LNCaP clone FGC (cell line): Measurements from ENCODE around the gene MFSD6.
A peak's percentile ranks its signal among the peaks of the same experiment; 100 is the strongest.

Experiments
- DNase-seq: peaks from one replicate; pipeline ENCODE4 v3.0.0-alpha.2; 2011; ENCODE audit warnings: low read depth
- H3K4me3 ChIP-seq: 2 replicates; pipeline ENCODE4 v1.5.1; 2011; ENCODE audit warnings: mild to moderate bottlenecking, low read depth, low read length, control low read depth
- TF ChIP-seq, protein P1 (sequence below): IDR thresholded peaks from 2 replicates; pipeline ENCODE4 v1.5.1; 2012; ENCODE audit warnings: mild to moderate bottlenecking; ENCODE audit not compliant: control insufficient read depth, insufficient read depth; ENCODE audit errors: extremely low read depth

Gene MFSD6

DNA sequence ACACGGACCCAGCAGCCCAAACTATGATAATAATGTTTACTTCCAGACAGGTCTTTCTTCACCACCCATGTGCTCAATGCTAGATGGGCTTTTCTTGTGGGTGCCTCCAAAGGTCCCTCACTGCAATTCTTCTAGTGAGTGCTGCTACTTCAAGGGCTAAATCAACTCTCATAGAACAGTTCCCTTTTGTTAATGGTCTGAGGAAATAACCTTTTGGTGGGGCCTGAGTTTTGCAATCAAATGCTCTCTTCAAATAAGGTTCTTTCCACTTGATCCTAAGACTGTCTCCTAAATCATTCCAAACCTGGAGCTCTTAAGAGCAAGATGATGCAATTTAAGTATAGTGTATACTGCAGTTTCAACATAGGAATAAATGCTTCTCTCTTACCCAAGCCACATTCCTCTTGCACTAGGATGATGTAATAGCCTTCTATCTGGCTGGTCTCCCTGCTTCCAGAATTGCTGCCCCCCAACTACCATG, 120.4 kb downstream of the MFSD6 start:
- H3K4me3 ChIP-seq, result no peak overlapping the region
- TF ChIP-seq, protein P1, sequence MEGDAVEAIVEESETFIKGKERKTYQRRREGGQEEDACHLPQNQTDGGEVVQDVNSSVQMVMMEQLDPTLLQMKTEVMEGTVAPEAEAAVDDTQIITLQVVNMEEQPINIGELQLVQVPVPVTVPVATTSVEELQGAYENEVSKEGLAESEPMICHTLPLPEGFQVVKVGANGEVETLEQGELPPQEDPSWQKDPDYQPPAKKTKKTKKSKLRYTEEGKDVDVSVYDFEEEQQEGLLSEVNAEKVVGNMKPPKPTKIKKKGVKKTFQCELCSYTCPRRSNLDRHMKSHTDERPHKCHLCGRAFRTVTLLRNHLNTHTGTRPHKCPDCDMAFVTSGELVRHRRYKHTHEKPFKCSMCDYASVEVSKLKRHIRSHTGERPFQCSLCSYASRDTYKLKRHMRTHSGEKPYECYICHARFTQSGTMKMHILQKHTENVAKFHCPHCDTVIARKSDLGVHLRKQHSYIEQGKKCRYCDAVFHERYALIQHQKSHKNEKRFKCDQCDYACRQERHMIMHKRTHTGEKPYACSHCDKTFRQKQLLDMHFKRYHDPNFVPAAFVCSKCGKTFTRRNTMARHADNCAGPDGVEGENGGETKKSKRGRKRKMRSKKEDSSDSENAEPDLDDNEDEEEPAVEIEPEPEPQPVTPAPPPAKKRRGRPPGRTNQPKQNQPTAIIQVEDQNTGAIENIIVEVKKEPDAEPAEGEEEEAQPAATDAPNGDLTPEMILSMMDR, result no peak
- no peak for DNase-seq

DNA sequence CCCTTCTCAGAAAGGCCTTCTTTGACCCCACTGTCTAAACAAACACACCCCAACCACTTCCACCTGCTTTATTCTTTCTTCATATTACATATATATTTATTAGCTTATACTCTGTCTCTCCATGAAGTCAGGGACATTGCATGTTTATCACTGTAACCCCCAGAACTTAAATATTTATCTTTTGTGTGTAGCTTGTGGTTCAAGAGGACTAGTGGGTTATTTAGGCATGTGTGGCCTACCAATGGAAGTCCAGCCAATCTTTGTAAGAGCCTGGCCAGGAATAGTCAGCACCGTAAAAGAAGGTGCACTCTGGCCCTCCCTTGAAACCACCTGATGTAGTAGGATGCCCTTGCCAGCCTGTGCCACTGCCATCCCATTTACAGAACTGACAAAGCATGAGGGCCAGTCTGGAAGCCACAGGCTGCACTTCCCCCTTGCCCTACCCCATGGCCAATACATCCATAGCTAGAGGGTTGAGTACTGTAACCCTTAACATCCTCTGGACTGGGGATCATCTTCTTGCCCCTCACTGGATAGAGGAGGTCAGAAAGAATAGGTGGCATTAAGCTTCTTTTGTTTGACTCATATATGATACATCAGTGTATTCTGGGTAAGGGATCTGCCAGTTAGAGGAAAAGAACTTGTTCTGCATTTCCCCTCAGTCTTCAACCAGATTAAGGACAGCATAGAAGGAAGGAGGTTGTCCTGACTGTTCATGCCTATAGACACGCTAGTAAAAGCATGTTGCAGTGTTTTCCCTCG, 121.5 kb downstream of the MFSD6 start:
- no peak overlapping the region for H3K4me3 ChIP-seq
- TF ChIP-seq, protein P1, result no peak
- no peak for DNase-seq

DNA sequence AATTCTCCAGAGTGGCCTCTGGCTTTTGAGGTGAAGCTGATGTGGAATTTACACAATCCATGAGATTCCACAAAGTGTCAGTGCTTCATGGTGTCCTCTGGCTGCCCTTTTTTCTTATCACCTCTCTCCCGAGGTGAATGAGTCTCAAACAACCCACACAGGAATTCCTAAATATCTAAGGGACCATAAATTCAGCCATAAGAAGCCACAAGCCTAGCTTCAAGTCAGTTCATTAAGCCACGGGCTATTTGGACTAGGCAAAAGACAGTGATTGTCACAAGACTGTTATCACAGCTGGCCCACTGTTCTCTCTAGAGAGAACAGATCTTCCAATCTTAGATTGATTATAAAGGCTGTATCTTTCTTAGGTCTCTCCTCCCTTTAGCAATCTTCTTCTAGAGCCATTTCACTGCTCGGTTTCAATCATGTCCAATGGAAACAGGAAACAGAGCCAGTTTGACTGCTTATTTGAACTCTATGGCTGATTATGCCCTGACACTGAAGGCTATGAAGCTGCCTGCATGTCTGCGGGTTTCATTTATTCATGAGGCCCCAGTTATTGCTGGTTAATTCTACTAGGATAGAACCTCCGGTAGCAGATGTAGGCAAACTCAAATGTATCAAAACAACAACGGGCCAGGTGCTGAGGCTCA, 122.2 kb downstream of the MFSD6 start:
- no peak for DNase-seq
- no peak overlapping the region for H3K4me3 ChIP-seq
- TF ChIP-seq, protein P1, result no peak

DNA sequence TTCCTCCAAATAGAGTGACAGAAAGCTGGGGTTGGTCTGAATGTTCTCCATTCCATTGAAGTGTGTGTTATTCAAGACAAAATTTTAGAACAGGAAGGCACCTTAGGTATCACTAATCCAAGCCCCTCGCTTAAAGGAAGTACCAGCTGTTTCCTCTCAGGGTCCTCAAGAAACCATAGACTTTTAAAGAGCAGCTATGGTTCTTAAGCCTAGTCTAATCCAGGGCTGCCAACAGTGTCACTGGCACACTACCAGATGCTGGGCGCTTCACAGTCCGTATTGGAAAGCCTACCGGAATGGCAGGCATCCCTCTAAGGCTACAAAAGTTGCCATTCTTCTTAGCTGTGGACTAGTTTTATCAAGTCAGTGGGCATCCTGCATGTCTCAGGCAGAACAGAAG, 124.4 kb downstream of the MFSD6 start:
- H3K4me3 ChIP-seq, result no peak overlapping the region
- no peak for DNase-seq
- TF ChIP-seq, protein P1, result no peak

- no peak for DNase-seq
- no peak overlapping the region for H3K4me3 ChIP-seq
- TF ChIP-seq, protein P1, result no peak
Observed at GRCh38 chr2:190533175-190533967, 125.2 kb downstream of the MFSD6 start.

DNA sequence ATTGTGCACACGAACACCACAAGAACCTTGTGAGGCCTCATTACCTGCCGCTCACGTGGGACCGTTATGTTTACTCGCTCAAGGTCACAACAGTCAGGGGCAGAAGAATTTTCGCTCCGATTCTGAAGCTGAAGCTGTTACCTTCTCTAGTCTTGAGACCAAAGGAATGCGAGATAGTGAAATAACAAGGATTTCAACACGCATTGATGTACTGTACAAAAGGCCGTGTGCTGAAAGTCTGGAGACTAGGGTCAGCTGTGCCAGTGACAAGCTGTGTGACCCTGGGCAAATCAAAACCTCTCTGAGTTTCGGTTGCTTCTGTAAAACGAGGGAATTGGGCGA, 125.8 kb downstream of the MFSD6 start:
- DNase-seq, result no peak
- peak overlapping the region; percentile 56 for H3K4me3 ChIP-seq
- TF ChIP-seq, protein P1, result no peak
